Putamen (tissue), 1 donor: ENCODE results near the gene AWAT1.
"Not testable (repeated sequence)": the region's sequence is repeated elsewhere in the genome, so short reads cannot be mapped to it uniquely, and the experiment has no call there.

Experiments used
- DNase-seq: peaks from one replicate; pipeline ENCODE4 v3.0.0-alpha.2; 2016; ENCODE audit warnings: low spot score

AWAT1 gene

GRCh38 chrX:70234355-70234754, at the start of gene AWAT1:
AWAT1 (plus strand) TSS chrX:70234655; CDS start chrX:70234696, 41 bp downstream.
- DNase-seq, result no peak

- no peak for DNase-seq
These were observed 44.2 kb upstream of the AWAT1 start for GRCh38 chrX:70190225-70190624.

GRCh38 chrX:70196961-70197720, 37.3 kb upstream of the AWAT1 start:
- DNase-seq, result no peak

- no peak for DNase-seq
These were observed 32.7 kb upstream of the AWAT1 start for GRCh38 chrX:70201732-70202131.

GRCh38 chrX:70208479-70208878, 26.0 kb upstream of the AWAT1 start:
- DNase-seq, result no peak

- not testable (repeated sequence) for DNase-seq
These were observed 24.9 kb upstream of the AWAT1 start for GRCh38 chrX:70209570-70209969.

- DNase-seq, result no peak
These were observed 14.3 kb upstream of the AWAT1 start for GRCh38 chrX:70219938-70220764.

- no peak for DNase-seq
These were observed 8.4 kb upstream of the AWAT1 start for GRCh38 chrX:70226048-70226447.

GRCh38 chrX:70226687-70227086, 7.8 kb upstream of the AWAT1 start:
- DNase-seq, result no peak

GRCh38 chrX:70231666-70232065, 2.8 kb upstream of the AWAT1 start:
- no peak for DNase-seq

GRCh38 chrX:70240751-70241150, 6.3 kb downstream of the AWAT1 start:
- no peak for DNase-seq

- DNase-seq, result no peak
These were observed 7.0 kb downstream of the AWAT1 start for GRCh38 chrX:70241501-70241900.

GRCh38 chrX:70243601-70244000, 9.1 kb downstream of the AWAT1 start:
- DNase-seq, result not testable (repeated sequence)

- DNase-seq, result no peak
These were observed 10.4 kb downstream of the AWAT1 start for GRCh38 chrX:70244881-70245280.

- DNase-seq, result no peak
These were observed 12.8 kb downstream of the AWAT1 start for GRCh38 chrX:70247252-70247651.

- DNase-seq, result no peak
These were observed 18.0 kb downstream of the AWAT1 start for GRCh38 chrX:70252491-70252890.

- DNase-seq, result no peak
These were observed 19.1 kb downstream of the AWAT1 start for GRCh38 chrX:70253377-70254062.

GRCh38 chrX:70254063-70254400, 19.6 kb downstream of the AWAT1 start:
- DNase-seq, result no peak

- DNase-seq, result no peak
These were observed 20.5 kb downstream of the AWAT1 start for GRCh38 chrX:70254909-70255308.

GRCh38 chrX:70255452-70255851, 21.0 kb downstream of the AWAT1 start:
- no peak for DNase-seq

GRCh38 chrX:70257423-70258288, 23.2 kb downstream of the AWAT1 start:
- no peak for DNase-seq

GRCh38 chrX:70260104-70260503, 25.6 kb downstream of the AWAT1 start, which contains the start of gene P2RY4:
P2RY4 (minus strand) TSS chrX:70260204; CDS start chrX:70259624, 580 bp downstream.
- DNase-seq, result no peak
